Measurements from ENCODE around the gene CCDC27. TPM values are rescaled to one million over a fixed set of nuclear protein-coding genes. Genes with fewer than 3 reads are reported as not detected.

Gene CCDC27
- total RNA-seq, 1 experiment from 2014 or later, result not detected

DNA sequence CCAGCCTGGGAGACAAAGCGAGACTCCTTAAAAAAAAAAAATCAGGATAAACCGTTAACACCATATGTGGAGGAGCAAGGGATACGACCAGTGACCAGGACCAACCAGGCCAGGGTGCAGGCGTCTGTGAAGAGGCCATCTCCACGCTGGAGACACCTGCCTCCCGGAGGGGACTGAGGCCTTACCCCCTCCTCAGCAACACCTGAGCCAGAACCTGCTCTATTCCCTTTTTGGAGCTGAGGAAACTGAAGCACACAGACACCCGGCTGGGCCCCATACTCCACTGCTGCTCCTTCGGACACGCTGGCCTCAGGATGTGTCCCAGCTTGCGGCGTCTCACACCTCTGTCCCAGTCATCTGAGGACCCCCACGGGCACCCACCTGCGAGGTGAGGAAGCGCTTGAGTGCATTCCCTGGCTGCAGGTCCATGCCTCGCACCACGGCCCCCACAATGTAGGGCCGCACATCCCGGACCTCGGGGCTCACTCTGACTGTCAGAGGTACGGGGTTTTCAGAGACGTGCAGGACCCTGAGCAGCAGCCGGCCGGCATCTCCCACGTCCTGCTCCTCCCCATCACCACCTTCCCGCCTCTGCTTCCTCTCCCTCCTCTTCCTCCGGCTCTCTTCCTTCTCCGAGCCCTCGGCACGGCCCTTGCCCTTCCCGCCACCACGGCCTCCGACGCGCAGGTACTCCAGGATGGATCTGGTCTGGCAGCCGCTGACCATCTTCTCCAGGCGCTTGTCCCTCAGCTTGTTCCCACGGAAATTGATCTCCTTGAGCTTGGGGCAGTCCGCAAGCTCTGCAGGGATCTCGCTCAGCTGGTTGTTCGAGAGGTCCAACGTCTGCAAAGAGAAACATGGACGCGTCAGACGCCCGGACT is 34.5 kb downstream of the CCDC27 start:
- no peak for DNase-seq
- TF ChIP-seq, protein P1, sequence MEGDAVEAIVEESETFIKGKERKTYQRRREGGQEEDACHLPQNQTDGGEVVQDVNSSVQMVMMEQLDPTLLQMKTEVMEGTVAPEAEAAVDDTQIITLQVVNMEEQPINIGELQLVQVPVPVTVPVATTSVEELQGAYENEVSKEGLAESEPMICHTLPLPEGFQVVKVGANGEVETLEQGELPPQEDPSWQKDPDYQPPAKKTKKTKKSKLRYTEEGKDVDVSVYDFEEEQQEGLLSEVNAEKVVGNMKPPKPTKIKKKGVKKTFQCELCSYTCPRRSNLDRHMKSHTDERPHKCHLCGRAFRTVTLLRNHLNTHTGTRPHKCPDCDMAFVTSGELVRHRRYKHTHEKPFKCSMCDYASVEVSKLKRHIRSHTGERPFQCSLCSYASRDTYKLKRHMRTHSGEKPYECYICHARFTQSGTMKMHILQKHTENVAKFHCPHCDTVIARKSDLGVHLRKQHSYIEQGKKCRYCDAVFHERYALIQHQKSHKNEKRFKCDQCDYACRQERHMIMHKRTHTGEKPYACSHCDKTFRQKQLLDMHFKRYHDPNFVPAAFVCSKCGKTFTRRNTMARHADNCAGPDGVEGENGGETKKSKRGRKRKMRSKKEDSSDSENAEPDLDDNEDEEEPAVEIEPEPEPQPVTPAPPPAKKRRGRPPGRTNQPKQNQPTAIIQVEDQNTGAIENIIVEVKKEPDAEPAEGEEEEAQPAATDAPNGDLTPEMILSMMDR (conservative IDR thresholded peaks at IDR 0.05), result no peak
- Histone ChIP-seq H3K79me2 (ENCODE audit: low read depth) (peaks cover 6% of the 10 kb centered on the region), H3K4me2 (no peak overlapping the region), H3K27ac (no peak overlapping the region), H3F3A (ENCODE audit: insufficient read depth, low read depth) (no peaks in the 10 kb centered on the region; the same call in 1 of the 2 replicates), H2AFZ (no peak overlapping the region), H3K4me1 (replicated peaks; ENCODE audit: insufficient read depth) (no peaks in the 10 kb centered on the region), H3K27me3 (ENCODE audit: insufficient read depth, low read depth) (no peaks in the 10 kb centered on the region), H4K20me1 (ENCODE audit: insufficient read depth) (peaks cover 30% of the 10 kb centered on the region), H3K9me3 (ENCODE audit: insufficient read depth, low read depth) (no peaks in the 10 kb centered on the region), H3K4me3 (no peak overlapping the region), H3K36me3 (ENCODE audit: low read depth) (peaks cover 17% of the 10 kb centered on the region), H3K9me2 (ENCODE audit: insufficient read depth) (no peaks in the 10 kb centered on the region)
- ChIA-PET CTCF (no interaction called here), POLR2A (ENCODE audit: unreplicated experiment) (no interaction called here)
- BruUV-seq (replicated peaks), result no TSS peak
- intact Hi-C loops (cut with micrococcal nuclease; ENCODE audit: unreplicated experiment), result no loop called here

DNA sequence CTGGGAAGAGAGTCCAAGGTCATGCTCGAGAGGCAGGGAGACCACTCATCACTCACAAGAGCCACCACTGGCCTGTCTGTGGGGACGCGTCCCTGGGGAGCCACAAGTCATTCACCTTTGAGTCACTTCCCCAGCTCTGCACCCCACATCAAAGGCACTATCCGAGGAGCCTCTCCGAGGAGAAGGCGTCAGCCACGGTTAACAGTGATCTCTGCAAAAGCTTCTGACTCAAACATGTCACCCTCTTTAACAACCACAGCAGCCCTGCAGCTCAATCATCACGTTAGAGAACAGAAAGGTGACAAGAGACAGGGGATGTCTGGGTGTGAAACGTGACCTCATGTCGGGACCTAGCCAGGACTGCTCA is 35.1 kb downstream of the CCDC27 start:
- H3K27ac ChIP-seq, result no peak overlapping the region
- no TSS peak for BruUV-seq (replicated peaks)
- no peak for DNase-seq
- ChIA-PET POLR2A (ENCODE audit: unreplicated experiment) (interaction anchor here (0.6 kb wide), 1 partner anchor 1257 kb away, joined by 4 read pairs; no protein-coding TSS in a partner anchor), CTCF (no interaction called here)
- TF ChIP-seq, protein P1 (conservative IDR thresholded peaks at IDR 0.05), result no peak
- no peak for TF ChIP-seq EZH2 (IDR thresholded peaks at IDR 0.05; ENCODE audit: low read depth)
- peaks cover 15% of the 10 kb centered on the region for H3K36me3 ChIP-seq (ENCODE audit: low read depth)
- H4K20me1 ChIP-seq (ENCODE audit: insufficient read depth), result peaks cover 35% of the 10 kb centered on the region
- H3F3A ChIP-seq (ENCODE audit: insufficient read depth, low read depth), result no peaks in the 10 kb centered on the region; the same call in 1 of the 2 replicates
- no peak overlapping the region for H3K4me2 ChIP-seq
- peaks cover 10% of the 10 kb centered on the region for H3K79me2 ChIP-seq (ENCODE audit: low read depth)
- no peaks in the 10 kb centered on the region for H3K9me2 ChIP-seq (ENCODE audit: insufficient read depth)
- no peaks in the 10 kb centered on the region for H3K27me3 ChIP-seq (ENCODE audit: insufficient read depth, low read depth)
- H2AFZ ChIP-seq, result no peak overlapping the region
- no peaks in the 10 kb centered on the region for H3K4me1 ChIP-seq (replicated peaks; ENCODE audit: insufficient read depth)
- no peak overlapping the region for H3K4me3 ChIP-seq
- intact Hi-C loops (cut with micrococcal nuclease; ENCODE audit: unreplicated experiment), result no loop called here
- H3K9me3 ChIP-seq (ENCODE audit: insufficient read depth, low read depth), result no peaks in the 10 kb centered on the region

DNA sequence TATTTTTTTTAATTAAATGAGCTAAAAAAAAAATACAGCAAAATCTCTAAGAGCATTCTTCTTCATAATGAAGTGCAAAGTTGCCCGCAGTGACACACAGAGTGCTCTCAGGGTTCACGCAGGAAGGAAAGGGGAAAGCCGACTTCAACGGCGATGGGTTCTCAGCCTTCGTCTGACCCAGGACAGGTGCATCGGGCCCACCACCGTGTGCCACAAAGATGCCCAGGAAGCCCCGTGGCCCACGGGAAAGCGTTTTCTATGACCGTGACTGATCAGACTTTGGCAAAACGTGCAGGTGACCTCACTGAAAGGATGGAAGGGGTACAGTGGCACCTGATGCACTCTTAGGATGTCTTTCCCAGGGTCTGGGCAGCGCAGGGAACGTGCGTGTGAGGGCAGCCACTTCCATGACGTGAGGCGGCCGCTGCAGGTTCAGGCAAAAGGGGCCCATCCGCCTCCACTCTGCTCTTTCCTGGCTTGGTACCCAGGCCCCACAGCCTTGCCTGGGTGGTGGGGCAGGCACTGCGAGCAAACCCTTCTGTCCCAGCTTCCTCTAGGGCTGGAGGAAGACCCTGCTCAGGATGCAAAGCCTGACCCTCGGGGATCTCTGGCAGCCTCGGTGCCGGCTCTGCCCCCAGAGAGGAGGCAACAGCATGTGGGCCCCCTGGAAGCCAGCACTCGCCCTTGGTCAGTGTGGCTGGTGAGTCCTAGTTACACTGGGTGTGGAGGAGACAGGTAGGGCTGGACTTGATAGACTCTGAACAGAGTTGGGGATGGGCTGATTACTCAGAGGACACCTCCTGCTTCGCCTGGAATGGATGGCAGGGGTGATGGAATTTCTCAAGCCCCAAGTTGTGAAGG is 35.7 kb downstream of the CCDC27 start:
- no peak for TF ChIP-seq EZH2 (IDR thresholded peaks at IDR 0.05; ENCODE audit: low read depth)
- TF ChIP-seq, protein P1 (conservative IDR thresholded peaks at IDR 0.05), result no peak
- Histone ChIP-seq H3K27me3 (ENCODE audit: insufficient read depth, low read depth) (no peaks in the 10 kb centered on the region), H3K4me1 (replicated peaks; ENCODE audit: insufficient read depth) (no peaks in the 10 kb centered on the region), H3K4me3 (no peak overlapping the region), H4K20me1 (ENCODE audit: insufficient read depth) (peaks cover 40% of the 10 kb centered on the region), H3K9me2 (ENCODE audit: insufficient read depth) (no peaks in the 10 kb centered on the region), H3F3A (ENCODE audit: insufficient read depth, low read depth) (no peaks in the 10 kb centered on the region; the same call in 1 of the 2 replicates), H3K9me3 (ENCODE audit: insufficient read depth, low read depth) (no peaks in the 10 kb centered on the region), H3K79me2 (ENCODE audit: low read depth) (peaks cover 16% of the 10 kb centered on the region), H2AFZ (no peak overlapping the region), H3K36me3 (ENCODE audit: low read depth) (peaks cover 10% of the 10 kb centered on the region), H3K4me2 (no peak overlapping the region), H3K27ac (no peak overlapping the region)
- POLR2A ChIA-PET (ENCODE audit: unreplicated experiment), result interaction anchor here (0.6 kb wide), 1 partner anchor 1257 kb away, joined by 4 read pairs; no protein-coding TSS in a partner anchor
- BruUV-seq (replicated peaks), result no TSS peak
- CTCF ChIA-PET, result no interaction called here
- no peak for DNase-seq
- intact Hi-C loops (cut with micrococcal nuclease; ENCODE audit: unreplicated experiment), result no loop called here

Measured in PC-9 (cell line).